ENCODE data around the gene UBE2S. TPM values are rescaled to one million over a fixed set of nuclear protein-coding genes. Genes with fewer than 3 reads are reported as not detected.

UBE2S gene
- total and polyA plus RNA-seq, 11 donors, result 10.9 to 51.8 (median 27.6) TPM

DNA sequence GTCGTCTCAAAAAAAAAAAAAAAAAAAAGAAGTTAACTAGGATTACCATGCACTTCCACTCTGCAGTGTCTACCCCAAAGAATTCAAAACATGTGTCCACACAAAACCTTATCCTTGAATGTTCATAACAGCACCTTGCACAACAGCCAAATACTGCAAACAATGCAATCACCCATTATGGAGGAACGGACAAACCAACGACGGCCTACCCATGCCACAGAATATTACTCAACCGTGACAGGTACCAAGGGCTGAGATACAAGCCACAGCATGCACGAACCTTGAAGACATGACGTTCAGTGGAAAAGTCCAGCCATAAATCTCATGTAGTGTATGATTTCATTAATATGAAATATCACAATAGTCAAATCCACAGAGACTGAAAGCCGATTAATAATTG lies 38.5 kb upstream of the UBE2S start:
- WGBS, 4 donors, result 72 to 78% (median 76%) methylated on average over 8 of the region's 8 CpGs
- H3K4me1 ChIP-seq, result peaks cover 0 to 24% (median 0%) of the 10 kb centered on the region in 12 donors
- H3K4me3 ChIP-seq, result no peak overlapping the region
- intact Hi-C loops (cut with DNase I), result no loop called here
- no peak overlapping the region for H3K27ac ChIP-seq
- ATAC-seq, result no peak
- peaks cover 30 to 59% (median 43%) of the 10 kb centered on the region in 9 donors for H3K27me3 ChIP-seq
- H3K36me3 ChIP-seq, result no peaks in the 10 kb centered on the region
- H3K9me3 ChIP-seq, result no peaks in the 10 kb centered on the region
- DNase-seq, result no peak
- TF ChIP-seq CTCF (IDR thresholded peaks at IDR 0.05) (no peak), POLR2A (IDR thresholded peaks at IDR 0.05) (no peak)

DNA sequence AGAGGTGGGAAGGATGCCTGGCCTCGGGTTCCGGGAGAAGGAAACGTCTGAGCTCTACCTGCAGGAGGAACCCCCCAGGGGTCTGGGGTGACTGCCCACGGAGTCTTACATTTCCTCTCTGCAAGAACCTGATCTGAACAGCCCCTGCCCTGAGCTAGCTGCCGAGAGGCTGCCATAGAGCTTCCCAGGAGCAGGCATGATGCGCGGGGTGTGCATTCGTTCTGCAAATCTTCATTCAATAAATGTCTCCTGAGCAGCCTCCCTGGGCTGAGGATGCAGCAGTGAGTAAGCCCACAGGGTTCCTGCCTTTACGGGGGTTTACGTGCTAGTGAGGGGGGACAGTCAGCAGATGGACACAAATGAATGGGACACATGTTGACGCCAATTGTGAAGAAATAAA lies 37.1 kb upstream of the UBE2S start:
- WGBS, 4 donors, result 42 to 49% (median 46%) methylated on average over 11 of the region's 11 CpGs
- Histone ChIP-seq H3K4me3 (no peak overlapping the region), H3K27ac (no peak overlapping the region), H3K9me3 (no peaks in the 10 kb centered on the region), H3K36me3 (no peaks in the 10 kb centered on the region), H3K27me3 (peaks cover 40 to 68% (median 55%) of the 10 kb centered on the region in 9 donors), H3K4me1 (peaks cover 0 to 30% (median 0%) of the 10 kb centered on the region in 12 donors)
- TF ChIP-seq CTCF (IDR thresholded peaks at IDR 0.05), result no peak
- TF ChIP-seq POLR2A (IDR thresholded peaks at IDR 0.05), result no peak
- ATAC-seq (no peak), DNase-seq (no peak)
- intact Hi-C loops (cut with DNase I), result no loop called here

DNA sequence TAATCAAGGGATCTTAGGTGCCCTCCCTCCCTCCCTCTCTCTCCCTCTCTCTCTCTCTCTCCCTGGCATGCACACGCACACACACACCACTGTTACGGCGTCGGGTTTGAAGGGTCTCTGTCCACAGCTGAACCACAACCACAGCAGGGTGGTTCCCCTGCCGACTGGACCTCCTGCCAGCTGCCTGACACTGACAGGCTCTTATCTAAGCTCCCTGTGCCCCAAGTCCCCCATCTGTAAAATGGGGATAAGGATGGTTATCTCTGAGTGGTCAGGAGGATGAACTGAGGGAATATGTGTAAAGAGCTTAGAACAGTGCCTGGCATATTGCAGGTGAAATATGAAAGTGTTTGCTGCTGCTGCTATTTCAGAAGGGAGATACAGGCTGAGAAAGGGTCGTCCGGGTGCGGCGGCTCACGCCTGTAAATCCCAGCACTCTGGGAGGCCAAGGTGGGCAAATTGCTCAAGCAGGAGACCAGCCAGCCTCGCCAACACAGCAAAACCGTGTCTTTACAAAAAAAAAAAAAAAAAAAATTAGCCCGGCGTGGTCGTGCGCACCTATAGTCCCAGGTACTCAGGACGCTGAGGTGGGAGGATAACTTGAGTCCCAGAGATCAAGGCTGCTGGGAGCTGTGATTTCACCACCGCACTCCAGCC lies 36.4 kb upstream of the UBE2S start:
- no peak for ATAC-seq
- TF ChIP-seq POLR2A (IDR thresholded peaks at IDR 0.05) (no peak), CTCF (IDR thresholded peaks at IDR 0.05) (no peak)
- WGBS, 4 donors, result 31 to 40% (median 36%) methylated on average over 18 of the region's 18 CpGs
- no peak for DNase-seq
- intact Hi-C loops (cut with DNase I), result no loop called here
- Histone ChIP-seq H3K27ac (no peak overlapping the region), H3K9me3 (no peaks in the 10 kb centered on the region), H3K4me1 (peaks cover 0 to 30% (median 0%) of the 10 kb centered on the region in 12 donors), H3K36me3 (no peaks in the 10 kb centered on the region), H3K4me3 (no peak overlapping the region), H3K27me3 (peaks cover 46 to 70% (median 59%) of the 10 kb centered on the region in 9 donors)

DNA sequence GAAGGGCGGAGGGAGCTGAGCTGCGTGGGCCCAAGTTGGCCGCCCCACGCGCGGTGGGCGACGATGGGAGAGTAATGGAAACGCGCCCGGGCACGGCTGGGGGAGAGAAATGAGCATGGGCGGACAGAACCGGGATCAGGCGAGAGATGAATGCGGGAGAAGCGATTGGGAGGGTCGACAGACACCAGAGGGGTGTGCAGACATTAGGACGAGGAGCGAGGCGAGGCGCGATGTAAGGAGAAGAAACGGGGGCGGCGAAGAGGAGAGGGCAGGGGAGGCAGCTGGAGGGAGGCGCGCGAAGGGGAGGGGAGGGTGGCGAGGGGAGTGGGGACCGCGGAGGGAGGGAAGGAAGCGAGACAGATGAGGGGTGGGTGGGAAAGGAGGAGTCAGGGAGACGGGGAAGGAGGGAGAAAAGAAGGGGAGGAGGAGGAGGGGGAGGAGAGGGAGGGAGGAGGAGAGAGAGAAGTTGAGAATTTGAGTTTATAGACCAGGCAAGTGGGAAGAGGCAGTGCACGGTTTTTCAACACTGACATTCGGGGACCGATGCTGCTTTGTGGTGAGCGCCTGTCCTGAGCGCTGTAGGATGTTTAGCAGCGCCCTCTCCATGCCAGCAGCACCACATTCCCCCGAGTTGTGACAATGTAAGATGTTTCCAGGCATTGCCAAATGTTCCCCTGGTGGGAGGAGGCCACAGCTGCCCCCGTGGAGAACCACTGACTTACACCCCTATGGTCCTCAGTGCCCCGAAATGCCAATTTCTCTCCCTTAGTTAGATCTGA lies 35.6 kb upstream of the UBE2S start, which contains the start of gene SHISA7:
TSS of gene SHISA7 (minus strand) at position 256 of the 779 bp plus-strand sequence. CDS start 437 bp downstream, outside the sequence.
- H3K27me3 ChIP-seq, result peaks cover 48 to 77% (median 66%) of the 10 kb centered on the region in 9 donors

More for the DNA sequence above, 35.6 kb upstream of the UBE2S start, which contains the start of gene SHISA7:
- Histone ChIP-seq H3K36me3 (no peaks in the 10 kb centered on the region), H3K27ac (no peak within 1 kb of the TSS), H3K4me3 (no peak within 1 kb of the TSS), H3K4me1 (peaks cover 0 to 30% (median 0%) of the 10 kb centered on the region in 12 donors), H3K9me3 (no peaks in the 10 kb centered on the region)
- TF ChIP-seq POLR2A (IDR thresholded peaks at IDR 0.05) (no peak), CTCF (IDR thresholded peaks at IDR 0.05) (no peak)
- intact Hi-C loops (cut with DNase I), result no loop called here
- WGBS, 4 donors, result 1 to 3% (median 2%) methylated on average over 42 to 43 of the region's 43 CpGs
- ATAC-seq, result no peak
- no peak for DNase-seq

Measured in heart left ventricle (tissue), 16 donors.